ENCODE results near the gene ZNF320.
"Not testable (repeated sequence)": the region's sequence is repeated elsewhere in the genome, so short reads cannot be mapped to it uniquely, and the experiment has no call there.

Gene ZNF320

GRCh38 chr19:52897138-52897935 is at the start of gene ZNF320:
Gene ZNF320, minus strand, starts transcription at chr19:52897635. Its CDS starts 7,380 bp downstream, at chr19:52890255.
- peak; percentile 84 for DNase-seq (ENCODE audit: low read depth)

- no peak for DNase-seq (ENCODE audit: low read depth)
Measured at GRCh38 chr19:52946322-52947310, 49.2 kb upstream of the ZNF320 start.

GRCh38 chr19:52945652-52946321 is 48.4 kb upstream of the ZNF320 start:
- DNase-seq (ENCODE audit: low read depth), result no peak

- DNase-seq (ENCODE audit: low read depth), result not testable (repeated sequence)
Measured at GRCh38 chr19:52944703-52945493, 47.5 kb upstream of the ZNF320 start.

- no peak for DNase-seq (ENCODE audit: low read depth)
Measured at GRCh38 chr19:52943884-52944643, 46.6 kb upstream of the ZNF320 start.

- no peak for DNase-seq (ENCODE audit: low read depth)
Measured at GRCh38 chr19:52943134-52943883, 45.9 kb upstream of the ZNF320 start.

- DNase-seq (ENCODE audit: low read depth), result peak; percentile 90
Measured at GRCh38 chr19:52942386-52943133, 45.1 kb upstream of the ZNF320 start.

GRCh38 chr19:52941941-52942385 is 44.5 kb upstream of the ZNF320 start:
- peak; percentile 8 for DNase-seq (ENCODE audit: low read depth)

- not testable (repeated sequence) for DNase-seq (ENCODE audit: low read depth)
Measured at GRCh38 chr19:52941523-52941922, 44.1 kb upstream of the ZNF320 start.

- DNase-seq (ENCODE audit: low read depth), result not testable (repeated sequence)
Measured at GRCh38 chr19:52940905-52941304, 43.5 kb upstream of the ZNF320 start.

- DNase-seq (ENCODE audit: low read depth), result no peak
Measured at GRCh38 chr19:52938761-52939160, 41.3 kb upstream of the ZNF320 start.

- no peak for DNase-seq (ENCODE audit: low read depth)
Measured at GRCh38 chr19:52936954-52937325, 39.5 kb upstream of the ZNF320 start.

- DNase-seq (ENCODE audit: low read depth), result no peak
Measured at GRCh38 chr19:52936151-52936953, 38.9 kb upstream of the ZNF320 start.

- no peak for DNase-seq (ENCODE audit: low read depth)
Measured at GRCh38 chr19:52935434-52935833, 38.0 kb upstream of the ZNF320 start.

GRCh38 chr19:52924641-52925040 is 27.2 kb upstream of the ZNF320 start:
- not testable (repeated sequence) for DNase-seq (ENCODE audit: low read depth)

GRCh38 chr19:52923778-52924593 is 26.6 kb upstream of the ZNF320 start:
- DNase-seq (ENCODE audit: low read depth), result no peak
